ENCODE data around the gene CSTF2T.

CSTF2T gene

GRCh38 chr10:51699475-51700227 is at the start of gene CSTF2T:
CSTF2T (minus strand) TSS chr10:51699595; CDS start chr10:51699549, 46 bp downstream.
- DNase-seq (ENCODE audit: low read depth in 2 of 2): peak; percentile 70 to 82

GRCh38 chr10:51748959-51749358 is 49.6 kb upstream of the CSTF2T start:
- no peak for DNase-seq (ENCODE audit: low read depth in 2 of 2)

GRCh38 chr10:51747216-51747615 is 47.8 kb upstream of the CSTF2T start:
- no peak for DNase-seq (ENCODE audit: low read depth in 2 of 2)

GRCh38 chr10:51745397-51745796 is 46.0 kb upstream of the CSTF2T start:
- DNase-seq (ENCODE audit: low read depth in 2 of 2): no peak

GRCh38 chr10:51744235-51745000 is 45.0 kb upstream of the CSTF2T start:
- no peak for DNase-seq (ENCODE audit: low read depth in 2 of 2)

- DNase-seq (ENCODE audit: low read depth in 2 of 2): no peak
These were observed 43.8 kb upstream of the CSTF2T start for GRCh38 chr10:51743146-51743545.

- DNase-seq (ENCODE audit: low read depth in 2 of 2): no peak
These were observed 33.7 kb upstream of the CSTF2T start for GRCh38 chr10:51733057-51733456.

- DNase-seq (ENCODE audit: low read depth in 2 of 2): no peak
These were observed 30.6 kb upstream of the CSTF2T start for GRCh38 chr10:51729822-51730555.

- no peak for DNase-seq (ENCODE audit: low read depth in 2 of 2)
These were observed 24.6 kb upstream of the CSTF2T start for GRCh38 chr10:51724038-51724437.

- no peak for DNase-seq (ENCODE audit: low read depth in 2 of 2)
These were observed 19.5 kb upstream of the CSTF2T start for GRCh38 chr10:51718804-51719291.

- DNase-seq (ENCODE audit: low read depth in 2 of 2): no peak
These were observed 17.6 kb upstream of the CSTF2T start for GRCh38 chr10:51716981-51717380.

- no peak for DNase-seq (ENCODE audit: low read depth in 2 of 2)
These were observed 12.1 kb upstream of the CSTF2T start for GRCh38 chr10:51711519-51711891.

- no peak for DNase-seq (ENCODE audit: low read depth in 2 of 2)
These were observed 10.1 kb upstream of the CSTF2T start for GRCh38 chr10:51709324-51709972.

- no peak for DNase-seq (ENCODE audit: low read depth in 2 of 2)
These were observed 9.2 kb upstream of the CSTF2T start for GRCh38 chr10:51708609-51709008.

- DNase-seq (ENCODE audit: low read depth in 2 of 2): no peak
These were observed 8.5 kb upstream of the CSTF2T start for GRCh38 chr10:51707821-51708424.

GRCh38 chr10:51707392-51707791 is 8.0 kb upstream of the CSTF2T start:
- no peak for DNase-seq (ENCODE audit: low read depth in 2 of 2)

- no peak for DNase-seq (ENCODE audit: low read depth in 2 of 2)
These were observed 6.8 kb upstream of the CSTF2T start for GRCh38 chr10:51706225-51706624.

GRCh38 chr10:51705774-51706173 is 6.4 kb upstream of the CSTF2T start:
- DNase-seq (ENCODE audit: low read depth in 2 of 2): no peak

GRCh38 chr10:51700228-51700817 is 928 bp upstream of the CSTF2T start:
- DNase-seq (ENCODE audit: low read depth in 2 of 2): no peak

- DNase-seq (ENCODE audit: low read depth in 2 of 2): no peak
These were observed 285 bp downstream of the CSTF2T start for GRCh38 chr10:51699145-51699474.

- DNase-seq (ENCODE audit: low read depth in 2 of 2): no peak
These were observed 827 bp downstream of the CSTF2T start for GRCh38 chr10:51698473-51699063.
